Measurements from ENCODE around the gene ATP5F1E.

GRCh38 chr20:59026904-59027740 is 5.0 kb downstream of the ATP5F1E start:
- no peak for TF ChIP-seq CTCF (conservative IDR thresholded peaks at IDR 0.05; ENCODE audit: low read depth in 2 of 2)
- TF ChIP-seq POLR2AphosphoS5 (IDR thresholded peaks at IDR 0.05; ENCODE audit: low read depth) = no peak
- TF ChIP-seq EZH2 (IDR thresholded peaks at IDR 0.05; ENCODE audit: low read depth, unreplicated experiment) = no peak
- TF ChIP-seq EZH2phosphoT487 (IDR thresholded peaks at IDR 0.05; ENCODE audit: unreplicated experiment) = no peak
- TF ChIP-seq ZNF462 (CRISPR knock-in tag; IDR thresholded peaks at IDR 0.05) = no peak
- no peak for TF ChIP-seq CREB1 (CRISPR knock-in tag; IDR thresholded peaks at IDR 0.05; ENCODE audit: low read depth)
- TF ChIP-seq, protein P1, sequence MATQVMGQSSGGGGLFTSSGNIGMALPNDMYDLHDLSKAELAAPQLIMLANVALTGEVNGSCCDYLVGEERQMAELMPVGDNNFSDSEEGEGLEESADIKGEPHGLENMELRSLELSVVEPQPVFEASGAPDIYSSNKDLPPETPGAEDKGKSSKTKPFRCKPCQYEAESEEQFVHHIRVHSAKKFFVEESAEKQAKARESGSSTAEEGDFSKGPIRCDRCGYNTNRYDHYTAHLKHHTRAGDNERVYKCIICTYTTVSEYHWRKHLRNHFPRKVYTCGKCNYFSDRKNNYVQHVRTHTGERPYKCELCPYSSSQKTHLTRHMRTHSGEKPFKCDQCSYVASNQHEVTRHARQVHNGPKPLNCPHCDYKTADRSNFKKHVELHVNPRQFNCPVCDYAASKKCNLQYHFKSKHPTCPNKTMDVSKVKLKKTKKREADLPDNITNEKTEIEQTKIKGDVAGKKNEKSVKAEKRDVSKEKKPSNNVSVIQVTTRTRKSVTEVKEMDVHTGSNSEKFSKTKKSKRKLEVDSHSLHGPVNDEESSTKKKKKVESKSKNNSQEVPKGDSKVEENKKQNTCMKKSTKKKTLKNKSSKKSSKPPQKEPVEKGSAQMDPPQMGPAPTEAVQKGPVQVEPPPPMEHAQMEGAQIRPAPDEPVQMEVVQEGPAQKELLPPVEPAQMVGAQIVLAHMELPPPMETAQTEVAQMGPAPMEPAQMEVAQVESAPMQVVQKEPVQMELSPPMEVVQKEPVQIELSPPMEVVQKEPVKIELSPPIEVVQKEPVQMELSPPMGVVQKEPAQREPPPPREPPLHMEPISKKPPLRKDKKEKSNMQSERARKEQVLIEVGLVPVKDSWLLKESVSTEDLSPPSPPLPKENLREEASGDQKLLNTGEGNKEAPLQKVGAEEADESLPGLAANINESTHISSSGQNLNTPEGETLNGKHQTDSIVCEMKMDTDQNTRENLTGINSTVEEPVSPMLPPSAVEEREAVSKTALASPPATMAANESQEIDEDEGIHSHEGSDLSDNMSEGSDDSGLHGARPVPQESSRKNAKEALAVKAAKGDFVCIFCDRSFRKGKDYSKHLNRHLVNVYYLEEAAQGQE (IDR thresholded peaks at IDR 0.05; ENCODE audit: unreplicated experiment) = no peak
- no peak for TF ChIP-seq ZNF114 (CRISPR knock-in tag; IDR thresholded peaks at IDR 0.05)
- no peak for TF ChIP-seq ZNF331 (CRISPR knock-in tag; IDR thresholded peaks at IDR 0.05; ENCODE audit: low read depth)
- TF ChIP-seq JUNB (IDR thresholded peaks at IDR 0.05; ENCODE audit: unreplicated experiment) = no peak
- TF ChIP-seq, protein P2, sequence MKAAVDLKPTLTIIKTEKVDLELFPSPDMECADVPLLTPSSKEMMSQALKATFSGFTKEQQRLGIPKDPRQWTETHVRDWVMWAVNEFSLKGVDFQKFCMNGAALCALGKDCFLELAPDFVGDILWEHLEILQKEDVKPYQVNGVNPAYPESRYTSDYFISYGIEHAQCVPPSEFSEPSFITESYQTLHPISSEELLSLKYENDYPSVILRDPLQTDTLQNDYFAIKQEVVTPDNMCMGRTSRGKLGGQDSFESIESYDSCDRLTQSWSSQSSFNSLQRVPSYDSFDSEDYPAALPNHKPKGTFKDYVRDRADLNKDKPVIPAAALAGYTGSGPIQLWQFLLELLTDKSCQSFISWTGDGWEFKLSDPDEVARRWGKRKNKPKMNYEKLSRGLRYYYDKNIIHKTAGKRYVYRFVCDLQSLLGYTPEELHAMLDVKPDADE (IDR thresholded peaks at IDR 0.05) = no peak
